ENCODE data around the gene CACNB1. TPM values are rescaled to one million over a fixed set of nuclear protein-coding genes. Genes with fewer than 3 reads are reported as not detected.

CACNB1 gene
- total and polyA plus RNA-seq, 2 of the 4 experiments (the other 2 are of a cell fraction), result 2.5 to 8.6 TPM

GRCh38 chr17:39238311-39238972 lies 41.0 kb upstream of the CACNB1 start:
- H3K14ac ChIP-seq (replicated peaks; ENCODE audit: low read depth, low read length), result no peak overlapping the region
- no peak overlapping the region for H2AK5ac ChIP-seq (ENCODE audit: low read depth, low read length)
- peak overlapping the region; percentile 28 for H2AK9ac ChIP-seq (replicated peaks; ENCODE audit: low read depth, low read length, poor library complexity)
- WGBS, 2 experiments (ENCODE audit: extremely low coverage in 2 of 2, insufficient read length in 1 of 2), result 41% methylated on average over 9 of the region's 15 CpGs; no CpG with 5 or more reads in 1 of the 2 experiments
- H2BK20ac ChIP-seq (ENCODE audit: low read depth, low read length), result no peak overlapping the region
- no peak for ATAC-seq (ENCODE audit: low read depth)
- intact Hi-C loops (cut with micrococcal nuclease) (loop anchor here (10.0 kb wide), 1 partner anchor 174 kb away; no protein-coding TSS in a partner anchor), dilution Hi-C loops (cut with HindIII; ENCODE audit: low sequenced_read_pairs, unreplicated experiment) (no loop called here), in situ Hi-C loops (cut with MboI; ENCODE audit: low sequenced_read_pairs) (no loop called here)
- no TSS peak for BruUV-seq (replicated peaks)
- no peak overlapping the region for H3K18ac ChIP-seq (ENCODE audit: low read depth, low read length)
- no peak overlapping the region for H2BK5ac ChIP-seq (ENCODE audit: low read depth, low read length, poor library complexity, severe bottlenecking)
- DNase-seq, result no peak
- TF ChIP-seq SMC3 (IDR thresholded peaks at IDR 0.05; ENCODE audit: low read depth, low read length) (no peak), CEBPB (IDR thresholded peaks at IDR 0.05; ENCODE audit: low read depth, low read length) (no peak)
- H3K4ac ChIP-seq (ENCODE audit: low read depth, low read length), result no peak overlapping the region
- no peaks in the 10 kb centered on the region for H3K36me3 ChIP-seq (ENCODE audit: control insufficient read depth, insufficient read depth, low read length)
- H2BK120ac ChIP-seq (ENCODE audit: low read depth, low read length), result no peak overlapping the region
- no peak overlapping the region for H2BK15ac ChIP-seq (ENCODE audit: low read depth, low read length)
- no peak overlapping the region for H3K4me2 ChIP-seq (ENCODE audit: low read depth, low read length)
- H4K91ac ChIP-seq (ENCODE audit: insufficient read depth, low read depth, low read length), result no peak overlapping the region
- H3K9me1 ChIP-seq (ENCODE audit: insufficient read depth, low read length), result no peaks in the 10 kb centered on the region
- CTCF ChIA-PET, result interaction anchor here (0.6 to 1.3 kb wide), 2 partner anchors 32 to 255 kb away, joined by 4 to 5 read pairs; no protein-coding TSS in a partner anchor
- no peak overlapping the region for H4K5ac ChIP-seq (ENCODE audit: low read depth, low read length)
- no peak overlapping the region for H3K56ac ChIP-seq (ENCODE audit: extremely low read depth, insufficient read depth, low read length)
- H3K27ac ChIP-seq (ENCODE audit: insufficient read depth, low read length), result no peak overlapping the region
- H3K79me1 ChIP-seq (ENCODE audit: low read depth in 1 of 2, low read length in 2 of 2), result no peaks in the 10 kb centered on the region
- no peak overlapping the region for H3K9ac ChIP-seq (ENCODE audit: low read depth, low read length)
- H4K20me1 ChIP-seq (ENCODE audit: insufficient read depth, low read length), result no peaks in the 10 kb centered on the region
- peak overlapping the region; percentile 21 for H2AFZ ChIP-seq (replicated peaks; ENCODE audit: low read length, poor library complexity)
- peaks cover 4% of the 10 kb centered on the region; the same call in 1 of the 2 replicates for H3K27me3 ChIP-seq (ENCODE audit: control insufficient read depth, insufficient read depth, low read length)
- H4K8ac ChIP-seq (ENCODE audit: low read depth in 2 of 2, low read length in 2 of 2), result no peak overlapping the region
- H3K9me3 ChIP-seq (ENCODE audit: control insufficient read depth, insufficient read depth, low read length), result no peaks in the 10 kb centered on the region
- H3K23ac ChIP-seq (ENCODE audit: low read depth, low read length), result no peak overlapping the region
- H3K4me3 ChIP-seq (ENCODE audit: insufficient read depth, low read depth, low read length), result no peak overlapping the region
- no peaks in the 10 kb centered on the region; the same call in 1 of the 2 replicates for H3K4me1 ChIP-seq (ENCODE audit: control insufficient read depth, insufficient read depth, low read length)
- POLR2A ChIA-PET (ENCODE audit: unreplicated experiment), result no interaction called here

Measured in IMR-90 (cell line).